ENCODE results near the gene OR1N2.
"Not testable (repeated sequence)": the region's sequence is repeated elsewhere in the genome, so short reads cannot be mapped to it uniquely, and the experiment has no call there.

Gene OR1N2

GRCh38 chr9:122562134-122562760 lies 9.3 kb downstream of the OR1N2 start:
- no peak for TF ChIP-seq CTCF (IDR thresholded peaks at IDR 0.05; ENCODE audit: insufficient read depth, missing control alignments)
- FAIRE-seq (no peak), DNase-seq (ENCODE audit: insufficient read length, low spot score) (no peak)

- no peak for TF ChIP-seq CTCF (IDR thresholded peaks at IDR 0.05; ENCODE audit: insufficient read depth, missing control alignments)
- FAIRE-seq (no peak), DNase-seq (ENCODE audit: insufficient read length, low spot score) (no peak)
These were observed 15.0 kb downstream of the OR1N2 start for GRCh38 chr9:122567901-122568300.

- no peak for DNase-seq (ENCODE audit: insufficient read length, low spot score)
- TF ChIP-seq CTCF (IDR thresholded peaks at IDR 0.05; ENCODE audit: insufficient read depth, missing control alignments) = no peak
- FAIRE-seq = no peak
These were observed 19.5 kb downstream of the OR1N2 start for GRCh38 chr9:122572456-122572855.

- DNase-seq (ENCODE audit: insufficient read length, low spot score) (no peak), FAIRE-seq (no peak)
- no peak for TF ChIP-seq CTCF (IDR thresholded peaks at IDR 0.05; ENCODE audit: insufficient read depth, missing control alignments)
These were observed 27.0 kb downstream of the OR1N2 start for GRCh38 chr9:122579874-122580273.

GRCh38 chr9:122580360-122580759 lies 27.4 kb downstream of the OR1N2 start:
- no peak for TF ChIP-seq CTCF (IDR thresholded peaks at IDR 0.05; ENCODE audit: insufficient read depth, missing control alignments)
- DNase-seq (ENCODE audit: insufficient read length, low spot score) (no peak), FAIRE-seq (no peak)

- DNase-seq (ENCODE audit: insufficient read length, low spot score); FAIRE-seq: not testable (repeated sequence)
These were observed 30.4 kb downstream of the OR1N2 start, which contains the start of gene OR1L8 for GRCh38 chr9:122583284-122583683. OR1L8 (minus strand) TSS chr9:122583384; CDS start chr9:122568477, 14,907 bp downstream.
